ENCODE measurements around the gene PPP6R2.

Gene PPP6R2

GRCh38 chr22:50489363-50490243, 146.5 kb downstream of the PPP6R2 start:
- DNase-seq: no peak

GRCh38 chr22:50490531-50491308, 147.6 kb downstream of the PPP6R2 start:
- no peak for DNase-seq

Measured in cortex of kidney (tissue), 1 donor.